Measurements from ENCODE around the gene MNDA.

The MNDA gene

GRCh38 chr1:158830904-158831507, at the start of gene MNDA:
Gene MNDA (plus strand): TSS chr1:158831351. CDS start chr1:158842154, 10,803 bp downstream.
- TF ChIP-seq, protein P1, sequence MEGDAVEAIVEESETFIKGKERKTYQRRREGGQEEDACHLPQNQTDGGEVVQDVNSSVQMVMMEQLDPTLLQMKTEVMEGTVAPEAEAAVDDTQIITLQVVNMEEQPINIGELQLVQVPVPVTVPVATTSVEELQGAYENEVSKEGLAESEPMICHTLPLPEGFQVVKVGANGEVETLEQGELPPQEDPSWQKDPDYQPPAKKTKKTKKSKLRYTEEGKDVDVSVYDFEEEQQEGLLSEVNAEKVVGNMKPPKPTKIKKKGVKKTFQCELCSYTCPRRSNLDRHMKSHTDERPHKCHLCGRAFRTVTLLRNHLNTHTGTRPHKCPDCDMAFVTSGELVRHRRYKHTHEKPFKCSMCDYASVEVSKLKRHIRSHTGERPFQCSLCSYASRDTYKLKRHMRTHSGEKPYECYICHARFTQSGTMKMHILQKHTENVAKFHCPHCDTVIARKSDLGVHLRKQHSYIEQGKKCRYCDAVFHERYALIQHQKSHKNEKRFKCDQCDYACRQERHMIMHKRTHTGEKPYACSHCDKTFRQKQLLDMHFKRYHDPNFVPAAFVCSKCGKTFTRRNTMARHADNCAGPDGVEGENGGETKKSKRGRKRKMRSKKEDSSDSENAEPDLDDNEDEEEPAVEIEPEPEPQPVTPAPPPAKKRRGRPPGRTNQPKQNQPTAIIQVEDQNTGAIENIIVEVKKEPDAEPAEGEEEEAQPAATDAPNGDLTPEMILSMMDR (IDR thresholded peaks at IDR 0.05; ENCODE audit: borderline replicate concordance, control extremely low read depth, extremely low read depth, insufficient read depth, missing control alignments): no peak
- in situ Hi-C loops (cut with MboI; ENCODE audit: low sequenced_read_pairs, unreplicated experiment): no loop called here
- DNase-seq (ENCODE audit: low spot score): peak; percentile 55

DNA sequence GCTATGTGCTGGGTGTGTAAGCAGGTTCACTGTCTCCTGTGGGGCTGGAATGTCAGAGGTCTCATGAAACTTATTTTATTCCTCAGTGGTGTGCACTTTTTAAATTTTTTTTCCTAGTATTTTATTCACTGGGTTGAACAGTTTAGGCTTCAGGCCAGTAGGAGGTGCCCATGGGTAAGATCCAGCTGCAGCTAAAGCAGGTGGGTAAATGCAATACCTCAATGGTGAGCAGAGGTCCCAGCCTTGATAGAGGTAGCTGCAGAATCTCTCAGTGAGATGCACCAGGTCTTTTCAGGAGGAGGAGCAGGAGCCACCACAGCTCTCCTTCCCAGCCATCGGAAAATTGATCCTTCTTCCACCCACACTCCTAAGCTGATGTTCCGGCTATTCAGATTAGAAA, 37.5 kb upstream of the MNDA start:
- TF ChIP-seq, protein P1 (IDR thresholded peaks at IDR 0.05; ENCODE audit: borderline replicate concordance, control extremely low read depth, extremely low read depth, insufficient read depth, missing control alignments): peak; percentile 41
- in situ Hi-C loops (cut with MboI; ENCODE audit: low sequenced_read_pairs, unreplicated experiment): no loop called here
- no peak for DNase-seq (ENCODE audit: low spot score)

- TF ChIP-seq, protein P1 (IDR thresholded peaks at IDR 0.05; ENCODE audit: borderline replicate concordance, control extremely low read depth, extremely low read depth, insufficient read depth, missing control alignments): no peak
- in situ Hi-C loops (cut with MboI; ENCODE audit: low sequenced_read_pairs, unreplicated experiment): no loop called here
- DNase-seq (ENCODE audit: low spot score): no peak
Observed at GRCh38 chr1:158794247-158794646, 36.9 kb upstream of the MNDA start.

GRCh38 chr1:158798531-158798930, 32.6 kb upstream of the MNDA start:
- in situ Hi-C loops (cut with MboI; ENCODE audit: low sequenced_read_pairs, unreplicated experiment): no loop called here
- DNase-seq (ENCODE audit: low spot score): no peak
- TF ChIP-seq, protein P1 (IDR thresholded peaks at IDR 0.05; ENCODE audit: borderline replicate concordance, control extremely low read depth, extremely low read depth, insufficient read depth, missing control alignments): no peak

- in situ Hi-C loops (cut with MboI; ENCODE audit: low sequenced_read_pairs, unreplicated experiment): loop anchor here (10.0 kb wide), 1 partner anchor 195 kb away; no protein-coding TSS in a partner anchor
- TF ChIP-seq, protein P1 (IDR thresholded peaks at IDR 0.05; ENCODE audit: borderline replicate concordance, control extremely low read depth, extremely low read depth, insufficient read depth, missing control alignments): no peak
- DNase-seq (ENCODE audit: low spot score): no peak
Observed at GRCh38 chr1:158799689-158800088, 31.5 kb upstream of the MNDA start.

- in situ Hi-C loops (cut with MboI; ENCODE audit: low sequenced_read_pairs, unreplicated experiment): loop anchor here (10.0 kb wide), 1 partner anchor 194 kb away; no protein-coding TSS in a partner anchor
Observed at GRCh38 chr1:158800526-158800925, 30.6 kb upstream of the MNDA start.

More at GRCh38 chr1:158800526-158800925, 30.6 kb upstream of the MNDA start:
- DNase-seq (ENCODE audit: low spot score): no peak
- TF ChIP-seq, protein P1 (IDR thresholded peaks at IDR 0.05; ENCODE audit: borderline replicate concordance, control extremely low read depth, extremely low read depth, insufficient read depth, missing control alignments): no peak

Measured in GM13976 (cell line).